Mucosa of stomach (tissue), 1 donor: ENCODE results near the gene ITPKB.
A peak's percentile ranks its signal among the peaks of the same experiment; 100 is the strongest.

ENCODE experiments used
- H3K27me3 ChIP-seq: one replicate; pipeline ENCODE4 v1.7.0; 2013; ENCODE audit warnings: mild to moderate bottlenecking, low read length; ENCODE audit not compliant: control insufficient read depth, insufficient read depth
- H3K36me3 ChIP-seq: one replicate; pipeline ENCODE4 v1.7.0; 2013; ENCODE audit warnings: low read length; ENCODE audit not compliant: control insufficient read depth, insufficient read depth
- H3K4me1 ChIP-seq: one replicate; pipeline ENCODE4 v1.7.0; 2013; ENCODE audit warnings: mild to moderate bottlenecking, low read length; ENCODE audit not compliant: control insufficient read depth, insufficient read depth
- H3K4me3 ChIP-seq: one replicate; pipeline ENCODE4 v1.7.0; 2013; ENCODE audit warnings: low read length
- H3K9ac ChIP-seq: one replicate; pipeline ENCODE4 v1.7.0; 2013; ENCODE audit warnings: mild to moderate bottlenecking, low read length, moderate library complexity
- H3K9me3 ChIP-seq: one replicate; pipeline ENCODE4 v1.7.0; 2013; ENCODE audit warnings: mild to moderate bottlenecking, low read length, moderate library complexity; ENCODE audit not compliant: control insufficient read depth
- donor health status: Pancreatic carcinoma.

ITPKB gene

DNA sequence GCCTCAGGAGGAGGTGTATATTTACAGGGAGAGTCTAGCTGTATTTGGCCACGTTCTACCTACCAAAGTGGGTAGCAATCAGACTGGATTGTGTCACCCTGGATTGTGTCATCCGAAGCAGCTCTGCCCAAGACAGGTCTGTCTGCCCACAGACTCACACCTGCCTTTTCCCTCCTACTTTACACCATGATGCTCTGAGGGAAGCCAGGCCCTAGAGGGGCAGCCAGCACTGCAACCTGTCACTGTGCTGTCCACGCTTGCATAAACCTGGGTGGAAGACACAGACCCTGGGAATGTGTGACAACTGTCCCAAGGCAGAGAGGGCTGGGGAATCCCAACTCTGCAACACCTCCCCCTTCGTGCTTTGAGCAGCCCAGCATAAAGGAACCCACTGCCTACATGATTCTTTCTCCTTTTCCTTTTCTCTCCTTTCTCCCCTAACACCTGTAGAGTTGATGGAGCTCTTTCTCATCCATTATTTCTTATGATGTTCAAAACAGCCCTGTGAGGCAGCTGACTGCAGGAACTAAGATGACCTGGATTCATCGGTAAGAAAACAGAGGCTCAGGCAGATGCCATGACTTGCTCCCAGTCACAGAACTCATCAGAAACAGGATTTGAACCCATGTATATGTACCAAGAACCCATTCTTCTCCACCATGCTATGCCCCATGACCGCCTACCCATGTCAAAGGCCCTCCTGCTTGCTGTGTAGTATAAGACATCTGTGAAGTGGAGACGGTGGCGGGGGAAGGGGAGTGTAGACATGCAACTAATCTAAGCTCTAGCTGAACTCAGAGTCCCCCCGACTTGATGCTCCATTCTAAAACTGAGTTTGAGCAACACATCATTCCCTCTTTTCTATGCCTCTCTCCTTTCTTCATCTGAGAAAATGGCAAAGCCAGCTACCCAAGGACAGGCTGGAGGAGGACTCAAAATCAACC lies 55.9 kb downstream of the ITPKB start:
- Histone ChIP-seq H3K9ac (no peak overlapping the region), H3K27me3 (no peaks in the 10 kb centered on the region), H3K4me1 (peaks cover 16% of the 10 kb centered on the region), H3K9me3 (no peaks in the 10 kb centered on the region), H3K36me3 (no peaks in the 10 kb centered on the region), H3K4me3 (no peak overlapping the region)

DNA sequence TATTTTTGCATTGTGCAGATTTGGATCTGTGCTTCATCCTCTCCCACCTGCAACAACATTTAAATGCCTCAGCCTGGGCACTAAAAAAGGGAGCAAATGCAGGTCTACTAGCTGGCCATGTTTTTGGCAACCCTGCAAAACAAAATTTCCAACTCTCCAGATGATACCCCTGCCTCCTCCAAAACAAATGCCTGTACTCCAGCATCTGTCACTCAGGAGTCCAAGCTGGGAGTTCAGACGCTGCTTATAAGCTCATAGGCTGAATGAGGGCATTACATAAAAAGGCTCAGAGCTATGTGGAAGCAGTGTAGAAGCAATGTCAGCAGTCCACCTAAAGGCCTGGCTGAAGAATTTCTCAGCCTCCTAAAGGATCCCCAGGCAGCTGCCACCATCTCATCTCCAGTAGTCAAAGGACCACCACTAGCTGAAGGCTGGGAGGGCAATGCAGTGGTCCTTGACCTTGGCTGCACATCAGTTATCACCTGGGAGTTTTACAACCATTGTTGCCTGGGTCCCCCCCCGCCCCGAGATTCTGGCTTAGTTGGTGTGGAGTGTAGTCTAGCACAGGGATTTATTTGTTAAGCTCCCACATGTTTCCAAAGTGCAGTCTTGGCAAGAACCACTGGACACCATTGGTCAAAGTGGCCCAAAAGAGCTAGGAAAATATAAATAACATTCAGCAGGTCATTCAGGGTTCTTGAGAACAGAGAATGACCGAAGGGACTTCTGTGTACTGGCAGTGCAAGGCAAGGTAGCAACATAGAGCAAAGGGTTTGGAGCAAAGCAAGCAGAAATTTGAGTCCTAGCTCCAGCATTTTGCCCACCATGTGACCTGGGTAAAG lies 57.2 kb downstream of the ITPKB start:
- H3K9me3 ChIP-seq: no peaks in the 10 kb centered on the region
- no peak overlapping the region for H3K9ac ChIP-seq
- H3K27me3 ChIP-seq: no peaks in the 10 kb centered on the region
- H3K4me1 ChIP-seq: peaks cover 26% of the 10 kb centered on the region
- H3K4me3 ChIP-seq: no peak overlapping the region
- no peaks in the 10 kb centered on the region for H3K36me3 ChIP-seq

DNA sequence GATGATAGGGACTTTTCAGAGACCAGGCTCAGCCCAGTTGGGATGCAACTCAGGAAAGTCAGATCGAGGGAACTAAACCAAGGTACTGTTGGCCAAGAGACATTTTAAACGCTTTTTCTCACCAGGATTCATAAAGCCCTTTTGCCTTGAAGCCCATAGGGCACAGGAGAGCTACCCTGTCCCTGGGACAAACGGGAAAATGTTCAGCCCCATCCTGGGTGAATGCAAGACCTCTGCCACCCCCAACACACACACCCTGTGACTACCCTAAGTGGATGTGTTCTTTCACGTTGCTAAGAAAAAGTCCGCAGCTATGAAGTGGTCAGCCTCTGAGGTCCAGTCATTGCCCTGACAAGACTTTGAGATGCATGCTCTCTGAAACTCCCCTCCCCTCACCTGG lies 58.4 kb downstream of the ITPKB start:
- Histone ChIP-seq H3K4me1 (peaks cover 32% of the 10 kb centered on the region), H3K9ac (peak overlapping the region; percentile 64), H3K27me3 (no peaks in the 10 kb centered on the region), H3K4me3 (no peak overlapping the region), H3K9me3 (no peaks in the 10 kb centered on the region), H3K36me3 (no peaks in the 10 kb centered on the region)

DNA sequence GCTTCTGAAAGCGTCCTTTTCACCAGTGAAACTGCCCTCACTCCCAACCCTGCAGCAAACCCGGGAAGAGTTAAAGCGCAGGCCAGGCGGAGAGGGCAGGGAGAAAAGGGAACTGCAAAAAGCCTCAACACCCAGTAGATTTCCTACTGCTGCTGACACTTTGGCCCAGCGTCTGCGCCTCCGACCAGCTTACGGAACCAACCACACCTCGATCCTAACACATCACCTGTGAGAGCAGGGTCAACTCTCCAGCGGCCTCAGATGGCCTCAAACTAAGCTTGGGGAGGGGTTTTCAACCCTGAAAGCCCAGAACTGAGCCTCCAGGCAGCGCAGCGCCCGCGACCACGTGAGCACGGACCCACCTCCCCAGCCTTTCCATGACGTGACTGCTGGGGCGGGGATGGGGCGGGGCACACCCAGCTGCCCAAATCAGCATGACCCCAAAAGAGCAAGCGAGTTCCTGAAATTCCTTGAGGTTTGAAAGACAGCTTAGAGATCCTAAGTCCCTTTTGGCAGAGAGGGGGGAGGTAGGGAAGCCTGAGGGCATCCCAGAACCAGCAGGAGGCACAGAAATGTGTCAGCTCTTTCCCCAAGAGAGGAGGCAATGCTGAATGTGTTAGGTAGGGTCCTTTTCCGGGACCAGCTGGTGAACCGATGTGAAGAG lies 59.1 kb downstream of the ITPKB start:
- peak overlapping the region; percentile 64 for H3K9ac ChIP-seq
- no peaks in the 10 kb centered on the region for H3K9me3 ChIP-seq
- H3K27me3 ChIP-seq: no peaks in the 10 kb centered on the region
- H3K4me1 ChIP-seq: peaks cover 32% of the 10 kb centered on the region
- no peak overlapping the region for H3K4me3 ChIP-seq
- H3K36me3 ChIP-seq: no peaks in the 10 kb centered on the region

DNA sequence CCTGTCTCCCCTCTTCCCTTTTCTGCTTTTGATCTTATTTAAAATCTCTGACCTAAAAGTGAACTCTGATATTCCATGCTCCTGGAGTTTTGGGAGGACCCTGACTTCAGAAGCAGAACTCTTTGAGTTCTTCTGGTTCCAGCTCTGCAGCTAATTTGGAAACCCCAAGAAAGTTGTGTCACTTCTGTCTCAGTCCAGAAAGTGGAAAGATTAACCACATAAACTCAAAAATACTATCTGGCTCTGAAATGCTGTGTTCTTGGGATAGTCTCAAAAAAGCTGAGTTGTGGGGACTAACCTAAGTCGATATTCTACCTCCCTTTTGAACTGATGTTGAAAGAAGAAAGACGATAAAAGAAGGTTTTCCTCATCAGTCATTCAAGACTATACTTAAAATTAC lies 59.8 kb downstream of the ITPKB start:
- Histone ChIP-seq H3K36me3 (no peaks in the 10 kb centered on the region), H3K9me3 (no peaks in the 10 kb centered on the region), H3K4me1 (peaks cover 32% of the 10 kb centered on the region), H3K27me3 (no peaks in the 10 kb centered on the region), H3K9ac (no peak overlapping the region), H3K4me3 (no peak overlapping the region)

DNA sequence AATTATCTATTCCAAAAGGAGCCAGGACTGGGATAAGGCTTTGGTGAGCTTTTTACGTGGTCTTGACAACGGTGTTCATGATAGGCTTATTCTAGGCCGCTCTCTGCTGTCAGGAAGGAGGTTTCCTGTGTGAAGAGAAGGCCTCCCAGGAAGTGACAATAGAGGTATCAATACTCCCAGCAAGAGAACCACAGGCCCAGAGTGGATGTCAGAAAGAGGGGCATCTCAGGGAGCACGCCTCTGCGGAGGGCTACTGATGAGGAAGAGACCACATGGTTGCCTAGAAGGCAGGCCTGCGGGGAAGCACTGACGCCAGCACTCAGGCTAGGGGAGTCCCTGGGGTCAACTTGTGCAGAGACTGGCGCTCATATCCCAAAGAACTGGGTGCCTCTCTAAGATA lies 60.4 kb downstream of the ITPKB start:
- no peaks in the 10 kb centered on the region for H3K27me3 ChIP-seq
- no peak overlapping the region for H3K9ac ChIP-seq
- H3K4me3 ChIP-seq: no peak overlapping the region
- no peaks in the 10 kb centered on the region for H3K36me3 ChIP-seq
- no peaks in the 10 kb centered on the region for H3K9me3 ChIP-seq
- peaks cover 32% of the 10 kb centered on the region for H3K4me1 ChIP-seq

DNA sequence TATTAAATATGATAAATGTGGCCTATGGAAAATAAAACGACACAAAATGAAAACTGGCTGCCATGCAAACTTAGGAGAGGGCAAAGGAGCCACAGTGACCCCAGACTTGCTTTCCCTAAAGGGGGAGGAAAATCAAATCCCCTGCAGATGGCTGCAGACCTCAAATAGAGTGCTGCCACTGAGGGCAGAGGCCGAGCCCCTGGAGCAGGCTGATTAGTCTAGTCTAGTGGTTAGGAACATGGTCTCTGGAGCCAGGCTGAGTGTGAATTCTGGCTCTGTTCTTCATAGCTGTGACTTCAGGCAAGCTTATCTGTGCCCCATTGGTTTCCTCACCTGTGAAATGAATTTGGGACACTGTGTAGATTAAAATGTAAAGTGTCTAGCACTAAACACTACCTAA lies 60.8 kb downstream of the ITPKB start:
- H3K27me3 ChIP-seq: no peaks in the 10 kb centered on the region
- H3K9ac ChIP-seq: no peak overlapping the region
- no peak overlapping the region for H3K4me3 ChIP-seq
- H3K4me1 ChIP-seq: peaks cover 29% of the 10 kb centered on the region
- H3K36me3 ChIP-seq: no peaks in the 10 kb centered on the region
- H3K9me3 ChIP-seq: no peaks in the 10 kb centered on the region

DNA sequence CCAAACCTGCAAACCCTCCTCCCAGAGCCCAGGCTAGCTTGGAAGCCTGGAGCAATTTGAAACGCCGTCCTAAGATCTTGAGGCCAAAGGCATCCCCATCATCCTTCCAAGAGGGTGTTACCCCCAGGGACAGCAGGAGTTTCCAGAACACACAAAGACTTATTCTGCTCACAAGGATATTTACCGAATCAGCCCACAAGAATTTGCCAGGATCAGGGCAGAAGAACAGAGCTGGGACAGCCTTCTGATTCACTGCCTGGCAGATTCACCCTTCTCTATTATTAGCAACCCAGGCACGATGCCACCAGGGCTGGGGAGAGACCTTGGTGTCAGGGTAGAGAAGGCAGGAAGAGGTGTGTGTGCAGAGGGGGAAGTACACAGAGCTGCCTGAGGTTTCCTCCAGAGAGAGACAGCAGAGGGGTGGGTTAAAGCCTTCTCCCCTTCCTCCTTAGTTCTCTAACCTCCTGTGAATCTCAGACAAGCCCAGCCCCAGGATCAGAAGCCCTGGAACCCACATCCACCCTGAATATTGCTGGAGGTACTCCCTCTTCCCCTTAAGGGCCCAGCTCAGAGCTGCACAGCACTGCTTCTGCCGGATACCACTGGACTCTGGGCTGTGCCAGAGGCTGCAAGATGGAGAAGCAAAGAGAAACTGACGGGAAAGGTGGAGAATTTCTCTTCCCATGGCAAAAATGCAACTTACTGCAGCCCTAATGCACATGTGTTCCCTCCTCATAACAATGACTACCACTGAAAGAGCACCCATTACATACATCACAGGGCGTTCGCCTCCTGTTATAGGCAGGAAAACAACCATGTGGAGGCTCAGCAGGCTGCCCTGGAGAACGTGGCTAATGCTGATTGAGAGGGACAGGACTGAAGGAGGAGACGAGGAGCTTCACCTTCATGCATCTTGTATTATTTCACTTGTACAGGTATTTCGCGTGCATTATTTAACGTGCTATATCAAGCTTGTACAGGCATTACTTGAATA lies 61.8 kb downstream of the ITPKB start:
- H3K9ac ChIP-seq: no peak overlapping the region
- no peaks in the 10 kb centered on the region for H3K9me3 ChIP-seq
- no peak overlapping the region for H3K4me3 ChIP-seq
- no peaks in the 10 kb centered on the region for H3K36me3 ChIP-seq
- peaks cover 31% of the 10 kb centered on the region for H3K4me1 ChIP-seq
- no peaks in the 10 kb centered on the region for H3K27me3 ChIP-seq

DNA sequence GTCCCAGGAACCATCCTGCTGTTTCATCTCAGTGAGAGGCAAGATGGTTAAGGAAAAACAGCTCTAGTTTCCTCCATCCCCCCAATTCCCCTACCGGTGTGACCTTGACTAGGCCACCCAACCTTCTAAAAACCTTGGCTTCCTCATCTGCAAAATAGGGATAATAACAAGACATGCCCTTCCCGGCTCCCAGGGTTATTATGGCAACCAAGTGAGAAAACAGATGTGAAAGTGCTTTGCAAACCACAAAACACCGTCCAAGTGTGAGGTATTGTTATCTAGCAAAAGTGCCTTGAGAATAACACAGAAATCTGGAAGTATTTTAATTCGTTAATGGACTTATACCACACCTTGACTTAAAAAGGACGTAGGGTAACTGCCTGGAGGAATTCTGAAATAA lies 62.7 kb downstream of the ITPKB start:
- no peak overlapping the region for H3K9ac ChIP-seq
- no peaks in the 10 kb centered on the region for H3K36me3 ChIP-seq
- H3K4me3 ChIP-seq: no peak overlapping the region

DNA sequence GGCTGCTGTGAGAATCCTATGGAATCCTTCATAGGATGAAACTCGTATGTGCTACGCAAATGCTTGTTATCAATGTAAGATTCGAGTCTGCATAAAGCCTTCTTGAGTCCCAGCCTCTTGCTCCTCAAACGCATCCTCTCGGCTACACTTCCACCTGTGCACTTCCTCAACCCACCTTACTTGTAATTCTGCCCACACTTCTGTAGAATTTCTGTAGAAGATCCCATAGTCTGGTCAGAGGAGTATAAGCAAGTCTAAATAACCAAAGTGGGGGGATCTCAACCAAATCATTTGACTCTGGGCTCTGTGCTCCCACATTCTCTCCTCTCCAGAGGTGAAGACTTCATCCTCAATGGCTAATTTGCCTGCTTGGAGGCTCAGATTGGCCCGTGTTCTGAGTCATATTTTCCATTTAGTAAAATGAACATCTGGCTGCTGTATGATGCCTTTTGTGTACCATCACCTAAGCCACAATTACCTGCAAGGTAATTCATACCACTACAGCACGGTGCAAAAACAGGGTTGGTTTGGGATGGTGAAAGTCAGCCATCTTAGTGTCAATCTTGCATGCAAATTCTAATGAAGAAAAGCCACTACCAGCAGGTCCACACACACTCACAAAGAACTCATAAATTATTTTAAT lies 63.2 kb downstream of the ITPKB start:
- Histone ChIP-seq H3K27me3 (no peaks in the 10 kb centered on the region), H3K4me1 (peaks cover 31% of the 10 kb centered on the region), H3K9ac (no peak overlapping the region), H3K36me3 (no peaks in the 10 kb centered on the region), H3K4me3 (no peak overlapping the region), H3K9me3 (no peaks in the 10 kb centered on the region)

More for the DNA sequence above, 62.7 kb downstream of the ITPKB start:
- H3K27me3 ChIP-seq: no peaks in the 10 kb centered on the region
- H3K9me3 ChIP-seq: no peaks in the 10 kb centered on the region
- H3K4me1 ChIP-seq: peaks cover 31% of the 10 kb centered on the region
